HG03457 (cell line): ENCODE data around the gene CEP72.

Source experiments
- ATAC-seq: cut with Tn5 transposase; IDR thresholded peaks from one replicate; pipeline ENCODE4 v1.9.1; 2021; ENCODE audit warnings: moderate number of reproducible peaks; ENCODE audit not compliant: unreplicated experiment

CEP72 gene

GRCh38 chr5:652773-653350 is 40.7 kb downstream of the CEP72 start:
- no peak for ATAC-seq

- no peak for ATAC-seq
These were observed 42.1 kb downstream of the CEP72 start for GRCh38 chr5:654071-654778.

GRCh38 chr5:655406-655805 is 43.3 kb downstream of the CEP72 start:
- ATAC-seq: no peak

GRCh38 chr5:657570-657969 is 45.4 kb downstream of the CEP72 start:
- ATAC-seq: no peak

GRCh38 chr5:658103-658502 is 46.0 kb downstream of the CEP72 start:
- ATAC-seq: no peak

GRCh38 chr5:659496-660263 is 47.5 kb downstream of the CEP72 start:
- ATAC-seq: no peak

- ATAC-seq: no peak
These were observed 48.4 kb downstream of the CEP72 start for GRCh38 chr5:660491-661030.

GRCh38 chr5:661891-662750 is 50.0 kb downstream of the CEP72 start:
- ATAC-seq: no peak

GRCh38 chr5:662751-663435 is 50.8 kb downstream of the CEP72 start:
- no peak for ATAC-seq

GRCh38 chr5:663436-664342 is 51.5 kb downstream of the CEP72 start:
- no peak for ATAC-seq

- no peak for ATAC-seq
These were observed 52.3 kb downstream of the CEP72 start for GRCh38 chr5:664343-664993.

GRCh38 chr5:664994-665360 is 52.8 kb downstream of the CEP72 start:
- ATAC-seq: no peak

- ATAC-seq: no peak
These were observed 53.4 kb downstream of the CEP72 start for GRCh38 chr5:665541-665955.

GRCh38 chr5:665956-666711 is 54.0 kb downstream of the CEP72 start:
- no peak for ATAC-seq

- no peak for ATAC-seq
These were observed 54.8 kb downstream of the CEP72 start for GRCh38 chr5:666816-667498.

GRCh38 chr5:668283-668995 is 56.3 kb downstream of the CEP72 start:
- no peak for ATAC-seq
